Stimulated activated CD8-positive, alpha-beta memory T cell treated with anti-CD3 and anti-CD28 coated beads, Interleukin-2, amount 100 ng/mL, for 48 hours (primary cell): ENCODE results near the gene TMEM129.

Experiments
- DNase-seq, 2 donors: peaks; one replicate each; pipeline ENCODE4 v3.0.0-alpha.2; 2020; ENCODE audit warnings: low read depth in 2 of 2

TMEM129 gene

DNA sequence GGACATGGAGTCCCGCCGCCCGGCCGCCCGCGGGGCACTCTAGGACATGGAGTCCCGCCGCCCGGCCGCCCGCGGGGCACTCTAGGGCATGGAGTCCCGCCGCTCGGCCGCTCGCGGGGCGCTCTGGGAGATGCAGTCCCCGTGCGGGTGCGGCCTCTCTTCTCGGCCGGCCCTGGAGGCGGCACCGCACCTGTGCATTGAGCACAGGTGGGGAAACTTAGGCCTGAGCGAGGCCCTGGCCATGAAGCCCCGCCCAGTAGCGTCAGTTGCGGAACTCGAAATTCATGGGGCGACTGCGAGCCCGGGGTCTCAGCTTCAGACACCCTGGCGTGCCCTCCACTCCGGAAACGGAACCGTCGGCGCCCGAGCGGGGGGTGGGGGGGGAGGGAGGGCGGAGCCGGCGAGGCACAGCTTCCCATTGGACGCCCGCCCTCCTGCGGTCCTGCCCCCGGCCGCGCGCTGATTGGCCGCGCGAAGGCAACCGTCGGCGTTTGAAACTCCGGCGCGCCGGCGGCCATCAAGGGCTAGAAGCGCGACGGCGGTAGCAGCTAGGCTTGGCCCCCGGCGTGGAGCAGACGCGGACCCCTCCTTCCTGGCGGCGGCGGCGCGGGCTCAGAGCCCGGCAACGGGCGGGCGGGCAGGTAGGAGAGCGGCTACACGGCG, at the start of gene TMEM129, which contains the start of gene TACC3:
Gene TMEM129 (minus strand): TSS at position 321 of the 663 bp plus-strand sequence. CDS start 486 bp downstream, outside the sequence.
Gene TACC3 (plus strand): TSS at position 519 of the 663 bp plus-strand sequence. CDS start 1,901 bp downstream, outside the sequence.
- DNase-seq, result peak; percentile 84 to 89

DNA sequence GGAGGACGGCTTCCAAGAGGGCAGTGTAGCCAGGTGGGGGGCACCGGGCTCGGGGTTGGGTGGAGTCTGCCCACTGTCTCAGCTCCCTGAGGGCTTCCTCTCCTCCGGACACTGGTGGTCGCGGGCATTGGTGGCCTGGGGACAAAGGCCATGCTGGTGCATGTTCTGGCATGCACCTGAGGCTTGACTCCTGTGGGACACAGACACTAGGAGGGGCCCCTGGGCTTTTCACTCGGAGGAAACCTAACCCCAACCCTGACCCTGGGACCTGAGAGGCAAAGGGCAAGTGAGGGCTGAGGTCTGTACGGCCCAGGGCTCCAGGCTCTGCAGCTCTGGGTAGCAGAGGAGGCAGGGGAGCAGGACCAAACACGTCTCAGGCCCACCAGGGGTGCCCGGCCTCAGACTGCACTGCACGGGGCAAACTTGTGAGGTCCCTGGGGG, 49.7 kb upstream of the TMEM129 start:
- DNase-seq, result no peak

DNA sequence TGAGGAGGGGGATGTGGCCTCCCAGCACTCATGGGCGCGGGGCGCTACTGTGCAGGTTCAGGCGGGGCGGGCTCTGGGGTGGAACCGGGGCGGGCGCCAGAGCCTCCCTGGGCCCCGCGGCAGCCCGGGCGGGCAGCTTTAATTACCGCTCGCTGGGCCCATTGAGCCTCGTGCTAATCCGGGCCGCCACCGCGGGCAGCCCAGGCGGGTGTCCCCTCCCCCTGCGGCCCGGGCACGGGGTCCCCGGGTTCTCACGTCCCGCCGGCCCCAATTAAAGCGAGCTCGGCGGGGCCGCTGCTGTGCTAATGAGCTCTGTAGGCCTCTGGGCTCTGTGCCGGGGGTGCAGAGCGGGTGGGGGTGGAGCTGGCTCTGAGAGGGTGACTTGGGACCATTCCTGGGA, 49.1 kb upstream of the TMEM129 start:
- DNase-seq, result no peak

- DNase-seq, result no peak
Observed at GRCh38 chr4:1769692-1770091, 48.6 kb upstream of the TMEM129 start.

GRCh38 chr4:1768367-1769034, 47.4 kb upstream of the TMEM129 start:
- no peak for DNase-seq

GRCh38 chr4:1767770-1768366, 46.7 kb upstream of the TMEM129 start:
- peak in 1 of 2 donors; percentile 19 for DNase-seq

- no peak for DNase-seq
Observed at GRCh38 chr4:1767061-1767769, 46.1 kb upstream of the TMEM129 start.

DNA sequence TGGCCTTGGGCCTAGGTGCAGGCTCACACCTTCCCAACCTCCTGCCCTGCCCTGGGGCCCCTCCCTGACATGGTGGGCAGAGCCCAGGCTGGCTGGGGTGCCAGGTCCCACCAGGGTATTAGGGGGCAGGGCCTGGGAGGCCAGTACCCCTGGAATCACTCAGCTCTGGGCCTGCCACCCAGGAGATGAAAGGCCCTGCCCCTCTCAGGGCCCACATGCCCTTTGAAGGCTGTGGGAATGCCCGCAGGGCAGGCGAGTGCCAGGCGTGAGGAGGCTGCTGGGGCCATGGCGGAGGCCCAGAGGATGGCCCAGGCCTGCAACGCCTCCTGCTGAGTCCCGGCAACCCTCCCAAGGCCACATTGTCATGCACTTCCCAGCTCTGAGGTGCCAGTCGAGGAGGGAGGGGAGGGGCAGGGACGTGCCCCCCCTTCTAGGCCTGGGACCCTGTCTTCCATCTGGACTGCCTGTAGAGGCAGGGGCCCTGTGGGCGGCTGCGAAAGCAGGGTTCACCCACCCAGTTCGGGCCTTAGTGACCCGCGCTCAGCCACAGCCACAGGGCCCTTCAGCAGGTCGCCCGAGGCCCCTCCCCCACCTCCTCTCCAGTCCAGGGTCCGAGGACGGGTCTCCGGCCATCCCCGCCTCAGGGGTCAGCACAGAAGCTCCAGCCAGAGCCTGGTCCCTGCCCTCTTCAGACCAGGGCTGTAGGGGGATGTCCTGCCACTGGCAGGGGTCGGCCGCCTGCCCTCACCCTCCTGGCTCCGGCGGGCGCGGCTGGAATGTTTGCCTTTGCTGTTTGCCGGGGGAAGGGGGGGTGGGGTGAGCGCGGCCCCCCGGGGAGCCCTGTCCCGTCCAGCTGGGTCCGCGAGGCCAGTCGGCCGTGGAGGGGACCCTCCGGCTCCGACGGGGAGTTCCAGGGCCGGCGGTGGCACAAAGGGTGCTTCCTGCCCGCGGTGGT, 45.3 kb upstream of the TMEM129 start:
- DNase-seq, result no peak

DNA sequence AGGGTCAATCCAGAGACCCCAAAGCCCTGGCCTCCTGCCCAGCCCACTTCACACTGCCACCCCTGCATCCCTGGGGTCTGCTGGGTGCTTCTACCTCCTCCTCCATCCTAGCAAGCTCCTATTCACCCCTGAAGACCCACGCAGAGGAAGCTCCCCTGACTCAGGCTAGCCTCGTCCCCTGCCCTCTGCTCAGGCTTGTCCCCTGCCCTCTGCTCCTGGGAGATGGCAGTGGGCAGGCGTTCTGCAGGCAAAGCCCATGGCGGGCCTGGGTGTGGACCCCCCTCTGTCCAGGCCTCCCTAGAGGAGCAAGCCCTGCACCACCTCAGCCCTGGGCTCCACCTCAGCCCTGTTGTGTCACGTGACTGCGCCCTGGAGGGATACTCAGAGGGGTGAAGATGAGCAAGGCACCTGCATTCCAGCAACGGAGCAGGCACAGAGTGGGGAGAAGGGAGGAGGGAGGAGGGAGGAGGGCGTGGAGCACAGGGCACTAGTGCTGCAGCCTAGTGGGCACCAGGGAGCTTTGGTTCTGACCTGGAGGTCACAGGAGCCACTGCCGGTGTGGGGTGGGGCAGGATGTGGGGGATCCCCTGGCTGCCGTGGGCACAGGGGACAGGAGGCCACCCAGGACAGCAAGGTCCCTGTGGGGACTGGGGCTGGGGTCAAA, 44.4 kb upstream of the TMEM129 start:
- DNase-seq, result no peak

DNA sequence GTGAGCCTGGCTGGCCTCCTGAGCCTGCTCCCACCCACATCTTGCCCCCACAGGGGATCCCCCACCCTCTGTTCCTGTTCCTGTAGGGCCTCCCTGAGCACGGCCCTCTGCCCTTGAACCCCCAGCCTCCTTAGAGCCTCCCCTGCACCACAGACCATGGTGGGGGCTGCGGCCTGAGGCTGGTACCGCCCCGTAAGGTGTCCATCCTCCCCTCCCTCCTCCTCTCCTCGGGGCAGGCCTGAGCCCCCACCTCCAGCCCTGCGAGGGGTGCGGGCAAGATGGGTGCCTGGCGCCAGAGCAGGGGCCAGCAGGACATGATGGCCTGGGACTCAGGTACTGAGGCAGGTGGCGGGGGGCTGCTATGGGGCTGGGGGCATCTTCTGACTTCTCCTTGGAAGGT, 43.5 kb upstream of the TMEM129 start:
- no peak for DNase-seq

DNA sequence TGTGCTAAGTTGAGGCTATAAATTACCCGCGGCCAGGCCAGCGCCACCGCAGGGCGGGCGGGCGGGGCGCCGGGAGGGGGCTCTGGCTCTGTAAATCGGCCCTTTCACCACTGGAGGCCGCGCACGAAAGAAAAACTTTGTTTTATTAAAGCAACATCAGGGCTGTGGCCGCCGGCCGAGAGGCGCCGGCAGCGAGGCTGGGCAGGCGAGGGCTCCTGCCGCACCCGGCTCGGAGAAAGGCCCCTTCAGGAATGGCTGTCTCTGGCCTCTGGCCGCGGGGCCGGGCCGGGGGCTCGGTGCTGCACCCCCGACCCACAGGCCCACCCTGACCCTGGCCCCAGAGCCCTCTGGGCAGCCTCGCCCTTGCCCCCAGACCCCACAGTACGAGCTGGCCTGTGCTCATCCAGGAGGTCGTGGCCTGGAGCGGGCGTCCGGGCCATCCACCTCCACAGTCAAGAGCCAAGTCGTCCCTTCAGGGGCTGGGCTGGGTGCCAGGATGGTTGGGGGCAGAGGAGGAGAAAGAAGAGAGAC, 42.5 kb upstream of the TMEM129 start:
- DNase-seq, result no peak

- DNase-seq, result no peak
Observed at GRCh38 chr4:1763070-1763549, 42.0 kb upstream of the TMEM129 start.

DNA sequence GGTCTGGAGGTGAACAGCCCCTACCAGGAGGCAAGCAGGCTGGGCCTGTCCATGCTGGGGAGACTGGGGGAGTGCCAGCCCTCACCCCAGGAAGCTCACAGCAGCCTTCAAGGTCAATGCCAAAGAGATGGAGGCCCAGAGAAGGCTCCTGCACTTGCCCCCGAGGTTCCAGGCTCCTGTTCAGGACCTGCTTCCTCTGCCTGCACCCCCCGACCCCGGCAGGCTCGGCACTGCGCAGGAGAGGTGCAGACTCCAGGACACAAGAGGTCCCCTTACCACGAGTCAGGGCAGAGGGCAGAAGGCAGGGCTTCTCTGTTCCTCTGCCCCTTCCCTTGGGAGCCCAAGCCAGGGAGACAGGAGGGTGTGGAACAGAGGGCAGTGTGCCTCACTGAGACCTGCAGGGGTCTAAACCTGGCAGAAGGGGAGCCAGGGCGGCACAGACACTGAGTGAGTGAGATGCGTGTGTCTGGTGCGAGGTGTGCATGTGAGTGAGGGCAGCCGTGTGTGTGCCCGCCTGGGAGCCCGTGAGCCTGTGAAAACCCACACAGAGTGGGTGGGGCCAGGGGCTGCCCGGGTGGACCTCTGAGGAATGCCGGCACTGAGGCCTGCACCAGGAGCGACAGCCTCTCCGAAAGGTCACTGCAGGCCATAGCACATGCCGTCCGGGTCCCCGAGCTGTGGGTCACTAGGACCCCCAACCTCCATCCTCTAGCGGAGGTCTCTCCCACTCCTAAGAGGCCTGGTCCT, 41.3 kb upstream of the TMEM129 start:
- no peak for DNase-seq

- no peak for DNase-seq
Observed at GRCh38 chr4:1761130-1761689, 40.1 kb upstream of the TMEM129 start.

GRCh38 chr4:1760521-1761071, 39.5 kb upstream of the TMEM129 start:
- no peak for DNase-seq

DNA sequence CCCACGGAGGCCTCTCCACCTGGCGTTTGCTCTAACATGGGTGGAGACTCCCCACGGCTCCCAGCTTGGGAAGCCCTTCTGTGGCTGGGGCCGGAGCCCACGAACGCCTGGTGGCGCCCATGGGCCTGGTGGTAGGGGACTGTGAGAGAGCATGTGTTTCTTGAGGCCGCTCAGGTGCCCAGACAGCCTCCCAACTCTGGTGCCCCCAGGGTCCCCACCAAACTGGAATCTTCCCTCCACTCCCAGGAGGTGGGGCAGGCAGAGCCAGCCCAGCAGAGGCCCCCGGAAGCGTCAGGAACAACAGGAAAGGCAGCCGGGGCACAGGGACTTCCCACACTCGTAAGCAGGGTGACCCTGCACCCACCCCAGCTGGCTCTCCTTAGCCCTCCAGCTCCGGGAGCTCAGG, 38.7 kb upstream of the TMEM129 start:
- DNase-seq, result no peak

DNA sequence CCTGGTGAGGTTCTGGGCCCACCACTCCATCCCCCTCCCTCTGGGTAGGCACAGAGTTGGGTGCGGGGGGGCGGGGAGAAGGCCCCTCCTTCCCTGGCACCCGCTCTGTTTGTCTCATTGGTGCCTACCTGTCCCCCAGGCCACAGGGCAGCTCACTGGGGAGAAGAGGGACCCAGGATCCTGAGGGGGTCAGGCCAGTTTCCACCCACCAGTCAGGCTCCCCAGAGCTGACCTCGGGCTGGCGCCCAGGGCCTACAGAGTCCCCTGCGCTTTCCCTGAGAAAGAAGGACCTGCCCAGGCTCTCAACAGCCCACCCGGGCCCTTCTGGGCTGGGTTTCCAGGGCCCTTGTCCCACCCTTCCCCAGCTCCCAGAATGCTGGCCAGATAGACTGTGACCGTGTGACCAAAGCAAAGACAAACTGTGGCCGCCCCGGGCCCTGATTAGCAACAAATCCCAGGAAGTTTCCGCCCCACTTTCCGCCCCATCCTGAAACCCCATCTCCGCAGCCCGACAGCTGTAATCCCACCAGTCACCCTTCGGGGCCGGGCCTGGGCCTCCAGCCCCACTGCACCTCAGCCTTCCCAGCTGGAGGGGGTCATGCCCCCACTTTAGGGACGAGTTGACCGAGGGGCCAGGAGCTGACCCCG, 38.2 kb upstream of the TMEM129 start:
- no peak for DNase-seq
